GM20431 (cell line): ENCODE results near the gene TEX10.
"Not testable (repeated sequence)": the region's sequence is repeated elsewhere in the genome, so short reads cannot be mapped to it uniquely, and the experiment has no call there.

ENCODE experiments used
- in situ Hi-C: fragments of 300-500 bp; cut with MseI, MboI; formaldehyde crosslinking; loops from one replicate; pipeline ENCODE4 v1.15.0; 2020; ENCODE audit warnings: low sequenced_read_pairs; ENCODE audit not compliant: unreplicated experiment

The TEX10 gene

DNA sequence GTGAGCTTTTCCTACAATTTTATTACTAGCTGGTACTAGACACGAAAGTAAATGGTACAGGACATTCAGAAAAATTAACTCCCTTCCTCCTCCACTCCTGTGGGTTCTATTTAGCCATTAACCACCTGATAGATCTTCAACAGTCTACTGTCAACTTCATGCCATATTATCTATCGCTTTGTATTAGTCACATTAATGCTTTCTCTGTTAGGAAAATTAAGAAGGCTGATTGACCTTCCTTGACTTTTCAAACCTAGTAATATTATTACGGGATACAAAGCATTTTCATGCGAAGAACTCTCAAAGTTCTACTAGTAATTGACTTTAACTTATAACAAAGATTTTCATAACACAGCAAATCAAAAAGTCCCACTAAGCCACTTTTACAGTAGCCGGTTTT is 1.2 kb downstream of the TEX10 start:
- in situ Hi-C loops, result no loop called here

DNA sequence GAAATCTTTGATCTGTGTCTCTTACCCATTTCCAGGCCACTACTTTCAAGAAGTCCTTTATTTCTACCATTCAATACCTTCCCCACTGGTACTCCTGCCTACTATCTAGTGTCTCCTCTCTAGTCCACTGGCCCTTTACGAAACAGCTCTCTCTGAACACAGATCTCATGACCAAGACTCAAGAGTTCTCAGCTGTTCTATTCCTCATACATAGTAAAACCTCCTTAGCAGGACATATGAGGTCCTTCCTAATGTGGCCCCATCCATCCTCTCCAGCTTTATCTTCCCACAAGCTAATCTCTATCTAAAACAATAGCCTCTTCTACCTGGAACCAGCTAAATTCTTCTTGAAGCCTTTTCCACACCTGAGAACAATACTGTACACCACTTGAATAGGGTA is 2.6 kb downstream of the TEX10 start:
- in situ Hi-C loops, result no loop called here

DNA sequence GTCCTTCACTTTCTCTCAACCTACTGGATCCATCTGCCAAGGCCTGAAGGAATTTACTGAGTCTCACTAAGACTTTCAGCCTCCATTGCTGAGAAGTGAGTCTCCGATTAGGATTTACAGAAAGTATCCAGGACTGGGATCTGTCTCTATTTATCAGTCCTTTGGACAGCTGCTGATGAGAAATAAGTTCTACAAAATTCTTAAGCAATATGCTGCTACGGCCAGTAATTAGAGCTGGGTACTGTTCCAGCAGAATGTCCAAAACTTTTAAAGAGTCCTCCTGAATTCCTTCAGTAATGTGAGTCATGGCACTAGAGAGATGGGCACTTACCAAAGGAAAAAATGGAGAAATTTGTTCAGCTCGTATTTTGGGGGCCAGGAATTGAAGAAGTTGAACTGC is 5.9 kb downstream of the TEX10 start:
- in situ Hi-C loops, result no loop called here

DNA sequence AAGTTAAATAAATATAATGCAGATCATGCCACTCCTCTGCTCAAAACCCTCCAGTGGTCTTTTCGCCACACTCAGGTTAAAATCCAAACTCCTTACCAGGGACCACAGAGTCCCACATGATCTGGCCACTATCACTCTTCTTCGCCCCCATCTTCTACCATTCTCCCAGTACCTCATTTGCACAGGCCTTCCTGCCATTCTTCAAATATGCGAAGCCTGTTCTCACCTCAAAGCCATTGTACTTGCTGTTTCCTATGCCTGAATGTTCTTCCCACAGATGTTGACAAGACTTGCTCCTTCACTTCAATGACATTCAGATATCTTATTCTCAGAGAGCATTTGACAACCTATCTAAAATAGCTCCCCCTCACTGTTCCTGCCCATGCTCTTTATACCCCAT is 10.9 kb downstream of the TEX10 start:
- in situ Hi-C loops, result no loop called here

DNA sequence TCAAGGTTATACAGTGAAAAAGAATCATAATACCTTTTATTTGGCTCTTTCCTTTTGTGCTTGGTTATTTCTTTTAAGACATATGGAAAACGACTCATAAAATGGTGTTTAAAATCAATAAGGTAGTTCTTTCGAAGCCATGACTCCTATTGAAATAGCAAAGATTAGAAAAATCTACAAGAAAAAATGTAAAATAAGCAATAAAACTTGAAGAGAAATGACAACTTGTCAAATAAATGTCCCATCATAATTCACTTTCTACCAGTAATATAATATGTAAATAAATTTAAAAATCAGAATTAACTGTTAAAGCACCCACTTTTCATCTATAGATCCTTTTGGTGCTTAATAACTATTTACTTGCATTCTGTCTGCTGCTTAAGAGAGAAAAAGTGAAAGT is 12.5 kb downstream of the TEX10 start:
- in situ Hi-C loops, result no loop called here

DNA sequence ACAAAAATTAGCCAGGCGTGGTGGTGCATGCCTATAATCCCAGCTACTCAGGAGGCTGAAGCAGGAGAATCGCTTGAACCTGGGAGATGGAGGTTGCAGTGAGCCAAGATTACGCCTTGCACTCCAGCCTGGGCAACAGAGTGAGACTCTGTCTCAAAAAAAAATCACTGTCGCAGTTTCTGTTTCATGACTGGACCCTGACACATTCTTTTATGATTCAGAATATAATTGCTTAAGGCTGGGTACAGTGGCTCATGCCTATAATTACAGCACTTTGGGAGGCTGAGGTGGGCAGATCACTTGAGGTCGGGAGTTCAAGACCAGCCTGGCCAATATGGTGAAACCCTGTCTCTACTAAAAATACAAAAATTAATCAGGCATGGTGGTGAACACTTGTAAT is 14.0 kb downstream of the TEX10 start:
- in situ Hi-C loops, result not testable (repeated sequence)

DNA sequence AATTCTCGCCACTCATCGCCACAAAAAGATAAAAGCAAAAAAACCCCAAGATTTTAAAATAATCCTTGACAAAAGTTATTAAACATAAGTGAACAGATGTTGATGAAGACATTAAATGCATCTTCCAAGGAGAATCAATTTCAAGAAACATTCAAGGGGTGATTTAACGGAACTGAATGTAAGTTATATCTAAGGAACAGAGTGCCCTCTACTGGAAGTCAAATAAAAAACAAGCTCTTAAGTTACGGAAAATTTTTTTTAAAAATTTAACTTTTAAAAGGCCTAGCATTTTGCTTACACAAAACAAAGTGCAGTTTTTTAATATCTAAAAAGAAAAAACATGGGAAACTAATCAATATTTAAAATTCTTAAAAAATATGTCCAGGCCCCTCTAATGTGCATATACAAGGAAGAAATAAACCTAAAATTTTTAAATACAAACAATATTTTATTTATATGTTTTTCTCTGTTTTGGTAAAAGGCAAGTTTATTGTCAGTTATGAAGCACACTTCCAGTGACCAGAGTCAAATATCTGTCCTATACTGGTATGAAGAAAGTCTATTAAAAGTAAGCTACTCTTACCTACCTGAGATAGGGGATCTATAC is 28.0 kb downstream of the TEX10 start:
- in situ Hi-C loops, result no loop called here

DNA sequence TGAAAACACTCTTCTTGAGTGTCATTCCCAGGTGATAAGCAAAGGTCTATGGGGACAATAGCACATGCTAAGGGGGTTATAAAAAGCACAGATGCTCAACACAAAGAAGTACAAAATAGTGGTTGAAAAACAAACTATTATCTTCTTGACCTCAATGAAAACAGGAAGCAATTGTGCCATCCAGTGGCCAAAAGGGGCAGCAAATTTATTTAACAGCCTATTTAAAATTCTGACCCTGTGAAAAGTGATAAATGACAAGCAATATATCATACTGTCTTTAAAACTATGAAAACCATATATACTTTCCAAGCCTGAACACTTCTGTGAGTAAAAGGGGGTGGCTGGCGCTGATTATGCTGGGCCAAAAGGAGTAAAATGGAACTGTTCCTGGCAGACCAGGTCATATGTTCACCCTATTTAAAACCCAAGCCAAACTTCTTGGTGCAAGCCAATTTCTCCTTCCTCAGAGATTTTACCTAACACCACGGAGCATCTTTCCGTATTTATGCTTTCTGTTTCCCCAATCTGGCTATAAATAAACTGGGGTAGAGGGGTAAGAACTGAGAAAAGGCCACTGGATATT is 29.7 kb downstream of the TEX10 start:
- in situ Hi-C loops, result no loop called here

DNA sequence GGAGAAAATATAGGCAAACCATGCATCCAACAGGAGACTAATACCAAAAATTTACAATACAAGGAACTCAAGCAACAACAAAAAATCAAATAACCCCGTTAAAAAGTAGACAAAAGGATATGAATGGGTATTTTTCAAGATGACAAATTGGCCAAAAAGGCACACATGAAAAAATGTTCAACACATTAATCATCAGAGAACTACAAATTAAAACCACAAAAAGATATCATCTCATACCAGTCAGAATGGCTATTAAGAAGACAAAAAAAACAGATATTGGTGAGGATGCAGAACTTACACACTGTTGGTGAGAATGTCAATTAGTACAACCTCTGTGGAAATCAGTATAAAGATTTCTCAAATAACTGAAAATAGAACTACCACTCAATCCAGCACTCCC is 35.0 kb downstream of the TEX10 start:
- in situ Hi-C loops, result no loop called here

DNA sequence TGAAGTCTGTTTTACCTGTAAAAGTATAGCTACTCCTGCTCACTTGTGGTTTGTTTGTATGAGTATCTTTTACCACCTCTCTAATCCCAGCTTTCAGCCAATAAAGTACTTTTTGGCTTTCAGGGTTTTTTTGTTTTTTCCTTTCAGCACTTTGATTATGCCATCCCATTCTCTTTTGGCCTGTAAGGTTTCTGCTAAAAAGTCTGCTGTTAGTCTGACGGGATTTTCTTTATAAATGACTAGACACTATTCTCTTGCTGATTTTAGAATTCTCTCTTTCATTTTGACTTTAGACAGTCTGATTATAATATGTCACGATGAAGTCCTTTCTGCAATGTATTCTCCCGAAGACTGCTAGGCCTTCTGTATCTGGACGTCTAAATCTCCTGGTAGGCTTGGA is 37.2 kb downstream of the TEX10 start:
- in situ Hi-C loops, result no loop called here

DNA sequence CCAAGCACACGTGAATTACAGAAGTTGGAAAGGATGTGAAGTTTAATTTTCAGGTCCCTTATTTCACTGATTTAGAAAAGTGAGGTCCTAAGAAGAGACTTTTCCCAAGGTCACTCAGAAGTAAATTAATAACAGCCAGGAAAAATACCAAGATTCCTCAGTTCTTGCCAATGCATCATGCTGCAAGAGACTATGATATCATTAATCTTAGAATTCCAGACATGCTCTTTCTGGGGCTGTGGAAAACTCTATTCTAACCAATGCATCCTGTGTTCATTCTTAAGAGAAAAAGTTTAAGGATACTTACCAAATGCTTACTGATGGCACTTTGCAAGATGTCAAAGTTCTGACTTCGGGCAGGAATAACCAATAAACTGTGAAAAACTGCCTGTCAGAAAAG is 42.8 kb downstream of the TEX10 start:
- in situ Hi-C loops, result no loop called here

DNA sequence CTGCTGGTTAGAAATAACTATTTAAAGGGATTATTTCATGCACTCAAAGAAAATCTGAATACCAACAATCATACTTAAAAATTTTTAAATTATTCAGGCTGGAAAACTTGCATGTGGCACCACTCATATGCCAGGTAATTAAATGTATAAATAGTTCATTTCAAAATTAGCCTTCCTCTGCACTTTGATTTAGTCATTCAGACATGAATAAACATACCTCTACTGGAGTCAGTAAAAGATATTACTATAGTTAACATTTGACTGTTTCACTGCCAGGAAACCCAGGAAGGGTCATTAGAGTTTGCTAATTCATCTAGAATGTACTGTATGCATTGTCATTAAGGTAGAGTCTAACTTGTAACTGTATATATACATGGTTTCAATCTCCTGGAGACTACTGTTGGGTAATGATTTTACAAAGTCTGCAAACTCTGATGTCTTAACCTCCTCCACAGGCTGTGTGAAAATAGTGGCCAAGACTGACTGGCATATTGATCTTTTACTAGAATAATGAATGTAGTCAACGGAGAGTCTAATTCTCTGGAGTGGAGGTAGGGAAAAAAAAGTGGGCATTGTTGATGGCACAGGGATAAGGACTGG is 43.7 kb downstream of the TEX10 start:
- in situ Hi-C loops, result no loop called here

DNA sequence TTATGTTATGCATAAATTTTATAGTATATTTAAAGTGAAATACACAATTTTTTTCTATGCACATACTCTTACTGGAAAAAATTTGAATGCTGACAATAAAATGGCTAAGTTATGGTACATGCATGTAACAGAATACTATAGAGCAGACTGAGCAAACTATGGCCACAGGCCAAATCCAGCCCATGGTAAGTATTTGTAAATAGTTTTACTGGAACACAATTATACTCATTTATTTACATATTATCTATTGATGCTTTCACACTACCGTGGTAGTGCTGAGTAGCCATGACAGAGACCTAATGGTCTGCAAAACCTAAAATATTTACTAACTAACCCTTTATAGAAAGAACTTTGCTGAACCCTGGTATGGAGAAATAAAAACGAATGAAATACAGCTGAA is 45.7 kb downstream of the TEX10 start:
- in situ Hi-C loops, result no loop called here

DNA sequence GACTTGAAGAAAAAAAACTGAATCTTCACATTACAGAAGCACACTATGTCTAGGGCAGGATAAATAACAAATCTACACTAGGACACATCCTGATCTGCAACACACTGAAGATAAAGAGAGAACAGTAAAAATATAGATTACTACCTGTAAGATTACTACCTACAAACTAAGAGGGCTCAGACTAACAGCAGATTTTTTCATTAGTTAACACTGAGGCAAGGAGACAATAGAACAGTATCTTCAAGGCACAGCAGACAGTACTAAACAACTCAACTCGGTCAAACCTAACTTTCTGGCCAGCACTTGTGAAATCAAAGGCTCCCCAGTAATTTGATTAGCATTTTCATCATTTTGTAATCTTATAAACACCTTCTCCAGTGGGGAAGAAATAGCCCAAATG is 46.5 kb downstream of the TEX10 start:
- in situ Hi-C loops, result no loop called here

DNA sequence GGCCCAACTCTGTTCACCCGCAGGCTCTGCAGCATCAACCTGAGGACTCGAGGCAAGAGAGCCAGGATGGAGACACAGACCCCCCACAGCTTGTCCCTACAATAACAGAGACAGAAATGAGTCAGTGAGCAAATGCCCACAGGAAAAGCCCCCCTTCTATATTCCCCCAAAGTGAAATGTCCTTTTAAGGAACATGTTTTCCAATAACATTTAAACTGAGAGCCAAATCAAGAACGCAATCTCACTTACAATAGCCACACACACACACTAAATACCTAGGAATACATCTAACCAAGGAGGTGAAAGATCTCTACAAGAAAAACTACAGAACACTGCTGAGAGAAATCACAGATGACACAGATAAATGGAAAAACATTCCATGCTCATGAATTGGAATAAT is 49.0 kb downstream of the TEX10 start:
- in situ Hi-C loops, result no loop called here

DNA sequence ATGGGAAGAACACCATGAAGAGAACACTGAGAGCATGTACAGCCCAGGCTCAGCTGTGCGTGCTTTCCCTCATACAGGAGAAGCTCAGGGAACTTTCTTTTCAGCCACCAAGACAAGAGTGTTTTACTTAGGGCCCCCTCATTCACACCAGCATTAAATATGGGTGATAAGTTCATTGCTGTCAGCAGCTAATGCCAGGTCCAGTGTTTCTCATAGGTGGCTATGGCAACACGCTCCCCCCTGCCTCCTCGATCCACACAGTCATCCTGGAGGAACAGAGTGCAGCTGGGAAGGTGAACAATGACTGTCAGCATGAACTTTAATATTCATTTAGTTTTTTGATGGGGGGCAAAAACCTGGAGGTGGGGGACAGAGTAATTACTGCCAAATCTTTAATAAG is 54.4 kb downstream of the TEX10 start:
- in situ Hi-C loops, result no loop called here

DNA sequence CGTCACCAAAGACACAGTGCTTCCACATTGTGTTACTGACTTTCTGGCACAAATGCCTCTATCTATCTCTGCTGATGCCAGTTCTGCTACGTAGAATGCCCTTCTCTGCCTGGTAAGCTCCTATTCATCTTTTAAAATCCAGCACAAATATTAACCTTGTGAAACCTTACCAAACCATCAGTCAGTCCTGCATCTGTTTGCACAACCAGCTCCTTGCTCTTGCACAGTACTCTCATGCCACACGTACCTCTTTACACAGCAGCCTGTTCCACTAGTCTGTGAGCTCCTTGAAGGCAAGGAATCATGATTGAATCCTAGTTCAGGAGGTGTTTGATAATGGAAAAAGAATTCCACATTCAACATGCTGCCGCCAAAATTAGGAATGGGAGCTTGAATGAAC is 56.3 kb downstream of the TEX10 start:
- in situ Hi-C loops, result no loop called here

DNA sequence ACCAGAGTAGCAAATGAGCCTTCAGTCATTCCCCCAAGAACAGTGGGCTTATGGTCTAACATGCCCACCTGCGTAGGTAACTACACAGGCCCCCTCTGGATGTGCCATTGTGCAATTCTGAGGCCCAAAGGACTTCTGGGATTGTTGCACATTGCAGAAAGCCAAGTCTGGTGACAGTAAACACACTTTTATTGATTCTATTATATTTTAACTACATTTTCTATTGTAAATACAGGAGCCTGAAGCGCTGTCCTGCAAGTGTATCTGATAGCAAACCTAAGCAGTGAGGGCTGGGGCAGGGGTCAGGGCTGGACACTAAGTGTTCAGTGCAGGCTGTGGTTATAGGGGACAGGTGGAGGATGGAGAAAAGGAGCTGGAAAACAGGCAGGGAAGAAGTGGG is 57.5 kb downstream of the TEX10 start:
- in situ Hi-C loops, result no loop called here

DNA sequence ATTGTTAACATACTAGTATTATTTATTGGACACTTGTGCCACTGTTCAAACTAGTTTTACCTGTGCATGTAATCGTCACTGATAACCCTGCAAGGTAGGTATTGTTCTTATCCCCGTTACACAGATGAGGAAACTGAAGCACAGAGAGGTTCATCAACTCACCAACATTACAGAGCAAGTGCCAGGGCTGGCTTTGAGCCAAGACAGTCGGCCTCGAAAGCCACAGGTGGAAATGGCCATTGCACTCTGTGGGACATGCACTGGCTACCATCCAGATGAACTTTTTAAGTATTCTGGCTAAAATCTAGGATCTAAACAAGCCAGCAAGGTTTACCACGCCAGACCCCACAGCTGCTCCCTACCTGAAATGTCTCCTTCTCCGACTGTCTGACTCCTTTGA is 57.9 kb downstream of the TEX10 start:
- in situ Hi-C loops, result no loop called here

DNA sequence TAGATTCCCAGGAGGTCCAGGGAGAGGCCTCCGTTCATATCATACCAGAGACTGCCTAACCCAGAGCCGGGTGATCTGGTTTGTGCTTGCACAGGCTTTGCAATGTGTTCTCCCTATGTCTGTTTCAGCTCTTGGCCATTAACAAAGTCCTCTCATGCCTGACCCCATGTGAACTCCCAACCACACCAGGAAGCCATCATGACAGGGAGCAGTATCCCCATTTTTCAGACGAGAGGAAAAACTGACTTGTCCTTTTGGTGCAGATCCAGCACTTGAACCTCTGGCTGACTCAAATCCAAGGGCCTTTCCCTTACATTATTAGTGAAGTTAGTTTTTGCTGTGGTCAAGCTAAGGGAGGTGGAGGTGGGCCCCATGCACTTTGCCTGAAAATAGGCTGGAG is 58.4 kb downstream of the TEX10 start:
- in situ Hi-C loops, result no loop called here

DNA sequence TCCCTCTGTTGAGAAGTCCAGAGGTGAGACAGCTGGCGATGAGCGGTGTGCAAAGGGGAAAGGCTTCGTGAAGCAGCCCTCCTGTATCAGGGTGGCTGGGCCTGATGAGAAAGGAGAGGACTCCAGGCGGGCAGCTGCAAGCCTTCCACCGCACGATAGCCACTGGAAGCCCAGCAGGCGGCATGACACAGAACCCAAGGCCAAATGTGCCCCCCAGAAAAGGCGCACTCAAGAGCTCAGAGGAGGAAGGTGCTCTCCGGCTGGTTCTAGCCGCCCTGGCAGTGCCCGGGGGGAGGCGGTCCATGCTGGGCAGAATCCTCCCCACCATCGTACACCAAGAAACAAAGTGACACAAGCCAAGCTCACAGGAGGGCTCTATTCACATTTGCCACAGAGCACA is 60.3 kb downstream of the TEX10 start:
- in situ Hi-C loops, result no loop called here

DNA sequence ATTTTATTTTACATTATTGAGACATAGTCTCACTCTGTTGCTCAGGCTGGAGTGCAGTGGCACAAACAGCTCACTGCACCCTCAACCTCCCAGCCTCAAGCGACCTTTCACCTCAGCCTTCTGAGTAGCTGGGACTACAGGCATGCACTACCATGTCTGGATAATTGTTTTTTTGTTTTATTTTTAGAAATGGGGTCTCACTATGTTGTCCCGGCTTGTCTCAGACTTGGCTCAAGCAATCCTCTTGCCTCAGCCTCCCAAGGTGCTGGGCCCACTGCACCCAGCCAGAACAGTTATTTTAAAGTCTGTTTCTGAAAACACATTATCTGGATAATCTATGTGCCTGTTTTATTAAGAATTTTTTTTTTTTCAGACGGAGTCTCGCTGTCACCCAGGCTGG is 62.0 kb downstream of the TEX10 start:
- in situ Hi-C loops, result no loop called here
